Coronary artery (tissue), 2 donors: ENCODE data around the gene AUNIP.

Experiments
- DNase-seq: peaks from one replicate; pipeline ENCODE4 v3.0.0-alpha.2; 2017; ENCODE audit warnings: low spot score
- H3K27ac ChIP-seq, 2 donors: fragments of 200-600 bp; sonication (generic); one replicate each; pipeline ENCODE4 v1.5.1; 2016 to 2019
- H3K4me3 ChIP-seq: fragments of 200-600 bp; sonication (generic); 2 replicates; pipeline ENCODE4 v1.5.1; 2016; ENCODE audit warnings: mild to moderate bottlenecking, moderate library complexity
- TF ChIP-seq, protein P1 (sequence below): fragments of 200-600 bp; sonication (generic); IDR thresholded peaks from one replicate; pipeline ENCODE4 v1.5.1; 2019; ENCODE audit warnings: antibody characterized with exemption

AUNIP gene

DNA sequence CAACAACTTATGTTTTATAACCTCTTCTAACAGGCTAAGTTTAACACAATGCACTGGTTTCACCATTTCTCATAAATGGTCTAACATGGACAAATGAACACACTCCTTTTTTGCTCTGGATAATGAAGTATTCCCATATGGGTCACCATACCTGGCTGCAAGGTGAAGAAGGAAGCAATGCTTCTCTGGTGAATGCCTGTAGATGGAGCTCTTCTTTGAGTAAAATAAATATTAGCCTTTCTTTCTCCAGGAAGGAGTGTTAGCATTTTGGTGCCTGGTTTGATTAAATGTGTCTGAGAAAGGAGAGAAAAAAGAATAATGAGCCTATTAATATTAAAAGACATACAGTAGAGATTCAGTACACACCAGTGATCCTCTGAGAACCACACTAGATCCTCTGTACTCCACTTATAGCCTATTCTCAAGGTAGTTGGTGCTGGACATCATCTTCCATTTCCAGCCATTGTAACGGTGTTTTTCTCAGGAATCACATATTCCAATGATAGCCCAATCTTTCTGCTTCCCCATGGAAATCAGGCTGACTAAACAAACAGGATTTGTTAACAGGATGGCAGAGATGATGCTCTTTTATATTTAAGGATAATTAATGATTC is 21.9 kb downstream of the AUNIP start:
- TF ChIP-seq, protein P1, sequence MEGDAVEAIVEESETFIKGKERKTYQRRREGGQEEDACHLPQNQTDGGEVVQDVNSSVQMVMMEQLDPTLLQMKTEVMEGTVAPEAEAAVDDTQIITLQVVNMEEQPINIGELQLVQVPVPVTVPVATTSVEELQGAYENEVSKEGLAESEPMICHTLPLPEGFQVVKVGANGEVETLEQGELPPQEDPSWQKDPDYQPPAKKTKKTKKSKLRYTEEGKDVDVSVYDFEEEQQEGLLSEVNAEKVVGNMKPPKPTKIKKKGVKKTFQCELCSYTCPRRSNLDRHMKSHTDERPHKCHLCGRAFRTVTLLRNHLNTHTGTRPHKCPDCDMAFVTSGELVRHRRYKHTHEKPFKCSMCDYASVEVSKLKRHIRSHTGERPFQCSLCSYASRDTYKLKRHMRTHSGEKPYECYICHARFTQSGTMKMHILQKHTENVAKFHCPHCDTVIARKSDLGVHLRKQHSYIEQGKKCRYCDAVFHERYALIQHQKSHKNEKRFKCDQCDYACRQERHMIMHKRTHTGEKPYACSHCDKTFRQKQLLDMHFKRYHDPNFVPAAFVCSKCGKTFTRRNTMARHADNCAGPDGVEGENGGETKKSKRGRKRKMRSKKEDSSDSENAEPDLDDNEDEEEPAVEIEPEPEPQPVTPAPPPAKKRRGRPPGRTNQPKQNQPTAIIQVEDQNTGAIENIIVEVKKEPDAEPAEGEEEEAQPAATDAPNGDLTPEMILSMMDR = no peak
- no peak for DNase-seq
- H3K27ac ChIP-seq = no peak overlapping the region
- no peak overlapping the region for H3K4me3 ChIP-seq

DNA sequence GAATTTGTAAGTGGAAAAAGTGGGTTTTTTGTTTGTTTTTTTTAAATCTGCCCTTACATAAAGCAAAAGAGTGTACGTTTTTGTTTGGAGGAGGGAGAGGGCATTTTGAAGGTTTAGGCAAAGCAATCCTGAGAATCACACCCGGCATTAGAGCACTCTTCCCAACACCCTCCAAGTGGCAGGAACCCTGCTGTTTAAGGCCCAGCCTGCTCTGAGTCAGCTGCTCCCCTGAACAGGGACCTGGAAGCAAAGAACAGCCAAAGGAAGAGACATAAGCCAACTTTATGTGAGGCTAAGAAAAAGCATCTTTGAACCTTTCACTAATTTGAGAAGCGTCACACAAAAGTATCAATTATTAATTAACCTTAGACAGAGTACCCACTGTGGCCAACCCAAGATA is 22.6 kb downstream of the AUNIP start:
- H3K4me3 ChIP-seq = no peak overlapping the region
- H3K27ac ChIP-seq = no peak overlapping the region
- TF ChIP-seq, protein P1 = no peak
- DNase-seq = no peak

DNA sequence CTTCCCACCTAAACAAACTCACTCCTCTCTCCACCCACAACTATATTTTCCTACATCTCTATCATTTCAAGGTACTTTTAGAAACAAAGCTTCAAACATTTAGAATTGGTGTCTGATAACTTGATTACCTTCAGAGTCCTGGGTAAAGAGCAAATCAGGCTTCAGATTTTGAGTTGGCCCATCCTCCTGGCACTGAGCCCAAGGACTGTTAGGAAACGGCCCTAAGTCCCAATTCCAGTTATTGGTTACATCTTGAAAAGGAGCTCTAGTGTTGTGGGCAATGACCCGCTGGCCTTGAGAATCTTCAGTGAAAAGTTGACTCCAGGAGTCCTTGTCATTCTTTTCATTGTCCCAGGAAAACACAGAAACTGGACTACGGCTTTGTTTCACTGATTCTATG is 24.4 kb downstream of the AUNIP start:
- Histone ChIP-seq H3K4me3 (no peak overlapping the region), H3K27ac (no peak overlapping the region)
- DNase-seq = no peak
- TF ChIP-seq, protein P1 = no peak

DNA sequence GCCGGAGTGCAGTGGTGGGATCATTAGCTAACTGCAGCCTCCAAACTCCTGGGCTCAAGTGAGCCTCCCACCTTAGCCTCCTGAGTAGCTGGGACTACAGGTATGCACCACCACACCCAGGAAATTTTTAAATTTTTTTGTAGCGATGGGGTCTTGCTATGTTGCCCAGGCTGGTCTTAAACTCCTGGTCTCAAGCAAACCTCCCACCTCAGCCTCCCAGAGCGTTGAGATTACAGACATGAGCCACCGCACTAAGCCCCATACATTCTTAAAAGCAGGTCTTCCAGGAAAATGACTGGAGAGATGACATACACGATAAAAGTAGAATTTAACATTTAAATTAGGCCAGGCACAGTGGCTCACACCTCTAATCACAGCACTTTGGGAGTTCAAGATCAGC is 26.1 kb downstream of the AUNIP start:
- H3K27ac ChIP-seq = no peak overlapping the region
- DNase-seq = no peak
- H3K4me3 ChIP-seq = no peak overlapping the region
- TF ChIP-seq, protein P1 = no peak

DNA sequence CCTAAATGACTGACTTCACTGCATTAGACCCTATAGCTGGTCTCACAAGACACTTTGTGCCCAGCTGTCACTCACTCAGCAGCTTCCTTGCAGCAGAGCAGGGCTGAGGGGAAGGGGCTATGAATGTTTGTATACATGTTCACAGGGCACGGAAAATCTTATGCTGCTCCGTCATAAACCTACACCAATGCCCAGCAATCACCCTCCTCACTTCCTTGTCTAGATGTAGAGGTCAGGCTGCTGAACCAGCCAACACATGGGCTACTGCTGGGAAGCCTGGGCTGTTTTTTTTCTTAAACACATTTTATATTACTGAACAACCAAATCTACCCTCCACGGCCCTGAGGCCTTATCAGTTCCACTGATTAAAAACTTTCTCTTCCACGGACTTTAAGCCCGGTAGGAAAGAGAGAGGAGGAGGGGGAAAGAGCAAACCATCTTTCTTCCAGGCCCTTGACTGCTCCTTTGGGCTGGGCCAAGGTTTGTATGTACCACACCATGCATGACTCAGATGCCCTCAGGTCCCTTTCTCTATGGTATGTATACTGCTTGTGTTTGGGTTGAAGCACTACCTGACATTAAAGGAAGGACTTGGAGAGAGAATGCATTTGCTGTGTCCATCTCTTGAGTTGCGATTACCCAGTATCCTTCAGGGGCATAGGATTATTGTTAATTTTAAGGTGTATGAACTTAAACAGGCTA is 26.8 kb downstream of the AUNIP start:
- Histone ChIP-seq H3K27ac (no peak overlapping the region), H3K4me3 (no peak overlapping the region)
- DNase-seq = no peak
- TF ChIP-seq, protein P1 = no peak

DNA sequence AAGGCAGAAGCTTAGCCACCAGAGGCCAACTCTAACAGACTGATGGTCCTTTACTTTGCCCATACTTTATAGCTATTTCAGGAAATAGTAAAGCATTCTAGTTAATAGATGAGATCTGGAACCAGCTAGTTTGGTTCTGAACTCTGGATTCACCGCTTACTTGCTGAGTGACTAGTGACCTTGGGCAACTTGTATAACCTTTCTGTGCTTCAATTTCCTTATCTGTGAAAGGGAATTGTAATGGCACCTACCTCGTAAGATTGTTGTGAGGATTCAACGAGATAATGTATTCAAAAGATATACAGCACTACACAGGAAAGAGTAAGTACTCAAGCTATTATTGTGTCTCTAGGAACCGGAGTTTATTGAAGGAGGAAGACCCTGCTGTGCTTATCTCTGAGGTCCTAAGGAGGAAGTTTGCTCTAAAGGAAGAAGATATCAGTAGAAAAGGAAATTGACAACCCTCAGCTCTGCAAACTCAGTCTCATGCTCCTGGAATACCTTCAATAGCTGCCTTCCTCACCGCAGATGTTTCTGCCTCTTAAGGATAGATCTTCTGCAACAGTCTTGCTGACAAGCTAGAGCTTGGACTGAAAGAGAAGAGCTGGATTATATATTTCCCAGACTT is 27.6 kb downstream of the AUNIP start:
- Histone ChIP-seq H3K27ac (no peak overlapping the region), H3K4me3 (no peak overlapping the region)
- TF ChIP-seq, protein P1 = no peak
- no peak for DNase-seq

DNA sequence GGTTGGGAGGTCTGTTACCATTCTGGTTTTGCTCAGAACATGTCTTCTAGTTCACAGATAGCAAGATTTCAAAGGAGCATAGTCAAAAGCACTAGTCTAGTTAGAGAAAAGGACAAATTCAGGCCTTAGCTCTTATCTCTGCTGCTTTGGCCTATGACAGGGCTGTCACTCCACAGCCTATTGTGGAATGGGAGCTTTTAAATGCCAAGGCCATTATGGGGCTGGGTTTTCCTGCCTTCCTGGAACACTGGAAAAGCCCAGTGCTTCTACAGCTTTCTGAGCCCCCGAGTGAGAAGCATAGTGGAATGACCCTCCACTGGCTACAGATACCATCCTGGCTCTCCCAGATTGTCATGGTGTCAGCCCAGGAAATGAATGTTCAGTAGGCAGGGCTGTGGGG is 30.2 kb downstream of the AUNIP start:
- no peak for DNase-seq
- Histone ChIP-seq H3K27ac (no peak overlapping the region), H3K4me3 (no peak overlapping the region)
- TF ChIP-seq, protein P1 = no peak
